Measurements from ENCODE around the gene PNMA8B.
"Not testable (repeated sequence)": the region's sequence is repeated elsewhere in the genome, so short reads cannot be mapped to it uniquely, and the experiment has no call there.

The PNMA8B gene

DNA sequence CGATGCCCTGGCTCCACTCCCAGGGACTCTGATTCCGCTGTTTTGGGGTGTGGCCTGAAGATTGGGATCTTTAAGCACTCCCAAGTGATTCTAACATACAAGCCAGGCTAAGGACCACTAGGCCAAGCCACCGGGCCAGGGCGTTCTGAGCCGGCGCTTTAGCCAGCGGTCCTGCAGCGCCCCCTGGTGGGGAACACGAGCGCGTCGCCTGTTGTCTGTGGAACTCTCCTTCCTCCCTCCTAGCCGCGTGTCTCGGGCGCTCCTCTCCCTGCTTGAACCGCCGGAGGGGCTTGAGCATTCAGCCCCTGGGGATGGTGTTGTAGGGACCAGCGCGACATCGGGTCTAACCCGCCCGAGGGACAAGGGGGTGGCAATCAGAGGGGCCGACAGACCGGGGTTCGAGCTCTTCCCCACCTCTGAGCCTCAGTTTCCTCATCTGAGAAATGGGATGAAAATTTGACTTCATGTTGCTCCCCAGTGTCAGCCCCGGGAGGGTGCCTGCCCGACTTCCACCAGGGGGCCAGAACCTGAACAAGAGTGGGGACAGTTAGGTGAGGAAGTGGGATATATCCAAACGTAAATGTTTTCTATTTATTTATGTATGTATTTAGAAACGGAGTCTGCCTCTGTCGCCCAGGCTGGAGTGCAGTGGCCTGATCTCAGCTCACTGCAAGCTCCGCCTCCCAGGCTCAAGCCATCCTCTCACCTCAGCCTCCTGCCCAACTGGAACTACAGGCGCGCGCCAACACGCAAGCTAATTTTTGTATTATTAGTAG lies 18.0 kb upstream of the PNMA8B start:
- peak; percentile 74 for DNase-seq

GRCh38 chr19:46511237-46511636 lies 15.6 kb upstream of the PNMA8B start:
- DNase-seq: no peak

DNA sequence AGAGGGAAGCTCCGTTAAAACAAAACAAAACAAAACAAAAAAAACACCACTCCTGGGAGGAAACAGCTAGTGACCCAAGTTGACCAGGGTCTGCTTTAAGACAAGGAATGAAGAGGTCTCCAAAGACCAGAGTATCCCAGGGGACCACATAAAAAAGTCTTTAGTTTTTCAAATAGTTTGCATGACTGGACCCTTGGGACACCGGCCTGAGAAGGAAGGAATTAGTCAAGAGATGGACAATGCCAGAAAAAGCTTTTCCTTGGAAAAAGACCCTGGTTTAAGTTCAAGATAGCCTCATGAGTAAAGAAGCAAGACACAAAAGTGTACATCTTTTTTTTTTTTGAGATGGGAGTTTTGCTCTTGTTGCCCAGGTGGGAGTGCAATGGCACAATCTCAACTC lies 12.5 kb upstream of the PNMA8B start:
- no peak for DNase-seq

GRCh38 chr19:46503848-46504453 lies 8.3 kb upstream of the PNMA8B start:
- DNase-seq: no peak

DNA sequence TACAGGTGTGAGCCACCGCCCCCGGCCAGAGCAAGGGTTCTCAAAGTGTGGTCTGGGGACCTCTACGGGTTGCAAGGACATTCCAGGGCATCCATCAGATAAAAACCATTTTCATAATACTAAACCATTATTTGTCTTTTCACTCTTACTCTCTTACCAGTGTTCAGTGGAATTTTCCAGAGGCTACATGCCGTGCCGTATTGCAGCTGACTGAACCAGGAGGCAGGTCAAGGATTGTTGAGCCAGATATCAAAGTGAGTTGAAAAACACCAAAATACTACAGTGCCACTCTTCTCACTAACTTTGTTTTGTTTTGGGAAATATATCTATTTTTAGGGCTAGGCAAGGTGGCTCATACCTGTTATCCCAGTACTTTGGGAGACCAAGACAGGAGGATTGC lies 7.2 kb upstream of the PNMA8B start:
- DNase-seq: no peak

GRCh38 chr19:46499692-46500091 lies 4.0 kb upstream of the PNMA8B start:
- no peak for DNase-seq

DNA sequence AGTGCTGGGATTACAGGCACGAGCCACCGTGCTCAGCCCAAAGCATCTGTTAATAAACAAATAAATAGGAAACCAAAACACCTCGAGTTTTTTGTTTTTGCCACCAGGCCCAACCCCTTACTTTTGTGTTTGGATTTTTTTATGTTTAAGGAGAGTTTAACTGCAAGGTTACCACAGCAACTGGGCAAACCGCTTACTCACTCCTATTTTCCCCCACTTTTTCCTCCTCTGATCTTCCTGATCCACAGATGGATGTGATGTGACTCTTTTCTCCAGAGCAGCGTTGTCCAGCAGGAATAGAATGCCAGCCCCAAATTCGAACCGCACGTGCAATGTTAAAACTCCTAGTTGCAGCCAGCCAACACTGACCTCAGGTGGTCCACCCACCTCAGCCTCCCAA lies 2.1 kb upstream of the PNMA8B start:
- no peak for DNase-seq

DNA sequence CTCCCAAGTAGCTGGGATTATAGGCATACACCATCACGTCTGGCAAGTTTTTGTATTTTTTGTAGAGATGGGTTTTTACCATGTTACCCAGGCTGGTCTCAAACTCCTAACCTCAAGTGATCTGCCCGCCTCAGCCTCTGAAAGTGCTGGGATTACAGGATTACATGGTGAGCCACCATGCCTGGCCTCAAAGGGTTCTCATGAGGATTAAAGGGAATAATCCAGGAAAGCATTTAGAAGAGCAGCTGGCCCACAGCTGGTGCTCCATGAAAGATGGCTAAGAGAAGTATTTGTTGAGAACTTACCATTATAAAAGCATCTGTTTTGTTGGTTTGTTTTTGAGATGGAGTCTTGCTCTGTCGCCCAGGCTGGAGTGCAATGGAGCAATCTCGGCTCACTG lies 1.2 kb upstream of the PNMA8B start:
- DNase-seq: not testable (repeated sequence)

DNA sequence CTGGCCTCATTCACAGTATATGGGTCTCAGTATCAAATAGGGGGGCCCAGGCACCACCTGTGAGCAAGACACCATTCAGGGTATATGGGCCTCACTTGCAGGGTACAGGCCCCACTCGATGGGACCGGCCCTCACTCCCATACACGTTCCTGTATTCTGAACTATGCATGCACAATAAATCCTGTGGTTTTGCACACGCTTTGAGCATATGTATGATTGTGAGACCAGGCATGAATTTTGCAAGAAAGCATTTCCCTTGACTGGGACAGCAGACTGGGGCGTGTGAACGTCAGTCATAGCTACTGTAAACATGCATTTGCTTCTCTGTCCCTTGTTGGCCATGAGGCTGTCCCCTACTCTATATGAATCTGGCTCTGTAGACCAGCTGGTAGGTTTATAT lies 637 bp upstream of the PNMA8B start:
- DNase-seq: peak; percentile 21

- no peak for DNase-seq
Observed at GRCh38 chr19:46494941-46495785, 504 bp downstream of the PNMA8B start.

GRCh38 chr19:46494146-46494940 lies 1.3 kb downstream of the PNMA8B start:
- no peak for DNase-seq

DNA sequence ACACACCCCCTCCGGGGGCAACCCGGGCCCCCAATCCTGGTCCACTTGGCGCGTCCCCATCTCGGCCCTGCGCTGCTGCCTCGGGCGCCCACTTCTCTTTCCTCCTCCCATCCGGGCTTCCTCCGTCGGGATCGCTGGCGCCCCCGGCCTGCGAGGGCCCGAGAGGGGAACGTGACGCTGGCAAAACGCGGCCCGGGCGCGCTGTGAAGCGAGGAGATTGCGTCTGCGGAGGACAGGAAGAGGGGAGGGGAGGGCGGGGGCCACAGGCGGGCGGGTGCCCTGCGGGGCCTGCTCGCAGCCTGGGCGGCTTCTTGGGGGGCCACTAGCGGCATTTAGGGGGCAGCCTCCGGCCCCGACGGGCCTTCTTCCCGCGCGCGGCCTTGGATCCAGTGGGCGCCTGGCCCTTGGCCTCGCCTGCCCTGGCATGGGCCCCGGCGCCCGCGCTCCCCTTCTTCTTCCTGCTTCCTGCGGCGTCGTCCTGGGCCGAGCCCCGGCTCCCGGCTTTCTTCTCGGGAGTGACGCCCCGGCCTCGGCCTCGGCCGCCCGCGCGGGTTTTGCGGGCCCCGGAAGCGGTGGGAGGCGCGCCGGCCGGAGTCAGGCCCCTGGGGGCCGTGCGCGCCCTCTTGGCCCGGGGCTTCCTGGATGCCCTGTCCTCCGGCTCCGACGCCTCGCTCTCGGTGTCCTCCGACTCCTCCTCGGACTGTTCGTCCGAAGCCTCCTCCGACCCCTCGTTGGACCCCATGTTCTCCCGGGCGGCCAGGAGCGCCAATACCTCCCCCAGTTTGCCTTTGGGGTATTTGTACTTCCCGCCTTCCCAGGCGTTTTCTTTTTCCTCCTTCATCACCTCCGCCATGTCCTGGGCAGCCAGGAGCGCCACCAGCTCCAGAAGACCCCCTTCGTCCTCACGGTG lies 2.2 kb downstream of the PNMA8B start:
- DNase-seq: peak; percentile 14

DNA sequence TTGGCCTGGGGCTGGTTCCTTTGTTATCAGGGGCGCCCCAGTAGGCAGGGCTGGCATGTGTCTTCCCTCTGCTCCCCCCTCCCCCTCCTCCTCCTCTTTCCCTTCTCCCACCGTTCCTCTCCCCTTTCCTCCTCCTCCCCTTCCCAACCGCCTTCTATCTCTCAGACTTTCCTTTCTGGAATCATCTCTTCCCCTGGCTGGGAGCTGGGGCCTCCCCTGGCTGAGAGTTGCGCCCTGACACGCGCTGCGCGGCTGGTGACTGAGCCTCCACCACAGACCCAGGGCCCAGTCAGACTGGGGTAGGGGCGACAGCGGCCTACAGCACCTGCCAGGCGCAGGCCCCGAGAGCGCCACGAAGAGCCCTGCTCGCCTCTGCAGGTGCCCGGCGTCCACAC lies 2.8 kb downstream of the PNMA8B start:
- DNase-seq: no peak

GRCh38 chr19:46491975-46492682 lies 3.5 kb downstream of the PNMA8B start:
- DNase-seq: no peak

- DNase-seq: no peak
Observed at GRCh38 chr19:46490774-46491173, 4.9 kb downstream of the PNMA8B start.

- peak; percentile 79 for DNase-seq
Observed at GRCh38 chr19:46489445-46490272, 6.0 kb downstream of the PNMA8B start.

DNA sequence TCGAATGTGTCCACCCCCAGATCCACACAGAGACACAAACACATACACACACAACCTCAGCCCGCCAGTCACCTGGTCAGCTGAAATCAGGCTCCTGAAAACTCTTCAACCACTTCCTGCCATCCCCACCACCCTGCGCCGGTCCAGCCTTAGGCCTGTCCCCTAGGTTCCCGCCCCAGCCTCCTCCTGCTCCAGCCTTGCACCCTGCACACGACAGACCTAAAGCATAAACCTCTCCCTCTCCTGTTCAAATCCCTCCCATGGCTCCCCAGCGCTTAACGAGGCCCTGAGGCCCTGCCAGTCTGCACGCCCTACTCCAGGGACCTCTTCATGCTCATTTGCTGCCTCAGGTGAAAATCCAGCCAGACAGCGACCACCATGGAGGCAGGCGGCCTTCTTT lies 7.1 kb downstream of the PNMA8B start:
- DNase-seq: no peak

DNA sequence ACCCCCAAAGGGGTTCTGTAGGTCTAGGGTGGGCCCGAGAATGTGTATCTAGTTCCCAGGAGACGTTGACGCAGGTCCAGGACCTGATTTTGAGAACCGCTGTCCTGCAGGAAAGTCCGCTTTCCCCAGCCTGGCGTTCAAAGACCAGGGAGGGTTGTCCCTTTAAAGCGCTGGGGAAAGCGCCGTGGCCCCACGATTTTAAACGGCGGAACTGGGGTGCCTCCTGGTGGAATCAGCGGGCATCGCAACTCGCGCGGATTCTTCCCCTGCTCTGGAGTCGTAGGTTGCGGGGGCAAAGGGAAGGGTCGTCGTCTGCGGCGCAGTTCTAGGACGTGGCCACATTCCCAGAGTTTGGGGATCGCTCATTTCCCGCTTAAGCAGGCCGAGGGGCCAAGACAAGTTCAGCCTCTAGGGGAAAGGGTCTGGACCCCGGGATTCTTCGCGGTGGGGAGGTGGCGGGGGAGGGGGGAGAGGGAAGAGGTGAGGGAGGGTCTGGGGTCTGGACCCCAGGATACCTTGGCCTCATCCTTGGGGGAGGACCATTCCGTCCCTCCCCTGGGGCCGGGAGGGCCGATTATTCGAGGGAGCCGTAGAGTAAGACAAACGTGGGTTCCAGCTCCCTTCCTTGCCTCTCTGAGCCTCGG lies 7.7 kb downstream of the PNMA8B start:
- DNase-seq: peak; percentile 70

- no peak for DNase-seq
Observed at GRCh38 chr19:46487178-46487801, 8.4 kb downstream of the PNMA8B start.

All from fibroblast of upper back skin (primary cell).